ENCODE data around the gene ARHGEF26.

ARHGEF26 gene

GRCh38 chr3:154102225-154102624 lies 19.0 kb upstream of the ARHGEF26 start:
- TF ChIP-seq GATA2 (IDR thresholded peaks at IDR 0.05; ENCODE audit: low read depth, low read length) (no peak), GATA3 (IDR thresholded peaks at IDR 0.05; ENCODE audit: low read depth, low read length) (no peak)

DNA sequence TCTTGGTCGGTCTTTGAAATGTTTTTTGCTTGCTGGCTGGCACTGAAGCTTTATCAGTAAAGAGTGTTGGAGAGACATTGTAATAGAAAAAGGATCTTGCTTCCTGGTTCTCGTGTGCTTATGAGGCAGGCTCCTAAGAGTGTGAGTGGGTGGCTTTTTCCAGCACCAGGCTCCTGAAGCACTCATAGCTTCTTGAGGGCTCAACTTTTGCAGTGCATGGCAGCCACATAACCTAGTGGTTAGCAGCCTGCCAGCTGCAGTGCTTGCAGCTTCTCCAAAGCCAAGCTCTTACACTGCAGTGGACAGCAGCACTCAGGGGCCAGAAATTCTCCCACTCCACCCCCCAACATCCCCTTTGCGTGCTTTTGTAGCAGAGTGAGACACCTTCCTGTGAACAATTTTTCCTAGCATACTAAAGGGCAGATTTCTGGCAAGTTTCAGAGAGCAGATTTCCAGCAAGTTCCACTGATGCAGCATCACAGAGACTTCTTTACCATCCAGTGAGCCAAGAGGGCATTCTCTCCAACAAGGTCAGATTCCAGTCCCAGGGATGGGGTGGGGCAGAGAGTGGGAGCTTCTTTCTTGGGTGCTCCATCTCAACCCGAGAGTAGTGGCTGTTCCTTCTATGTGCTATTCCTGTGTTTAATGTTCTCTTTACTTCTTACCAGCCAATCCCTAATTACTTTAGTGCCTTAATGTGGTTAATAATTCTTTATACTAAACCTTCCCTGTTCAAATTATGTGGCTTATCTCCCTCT lies 15.8 kb upstream of the ARHGEF26 start:
- TF ChIP-seq GATA3 (IDR thresholded peaks at IDR 0.05; ENCODE audit: low read depth, low read length) (no peak), GATA2 (IDR thresholded peaks at IDR 0.05; ENCODE audit: low read depth, low read length) (no peak)

- TF ChIP-seq GATA3 (IDR thresholded peaks at IDR 0.05; ENCODE audit: low read depth, low read length), result no peak
- TF ChIP-seq GATA2 (IDR thresholded peaks at IDR 0.05; ENCODE audit: low read depth, low read length), result no peak
Observed at GRCh38 chr3:154111365-154111935, 9.7 kb upstream of the ARHGEF26 start.

DNA sequence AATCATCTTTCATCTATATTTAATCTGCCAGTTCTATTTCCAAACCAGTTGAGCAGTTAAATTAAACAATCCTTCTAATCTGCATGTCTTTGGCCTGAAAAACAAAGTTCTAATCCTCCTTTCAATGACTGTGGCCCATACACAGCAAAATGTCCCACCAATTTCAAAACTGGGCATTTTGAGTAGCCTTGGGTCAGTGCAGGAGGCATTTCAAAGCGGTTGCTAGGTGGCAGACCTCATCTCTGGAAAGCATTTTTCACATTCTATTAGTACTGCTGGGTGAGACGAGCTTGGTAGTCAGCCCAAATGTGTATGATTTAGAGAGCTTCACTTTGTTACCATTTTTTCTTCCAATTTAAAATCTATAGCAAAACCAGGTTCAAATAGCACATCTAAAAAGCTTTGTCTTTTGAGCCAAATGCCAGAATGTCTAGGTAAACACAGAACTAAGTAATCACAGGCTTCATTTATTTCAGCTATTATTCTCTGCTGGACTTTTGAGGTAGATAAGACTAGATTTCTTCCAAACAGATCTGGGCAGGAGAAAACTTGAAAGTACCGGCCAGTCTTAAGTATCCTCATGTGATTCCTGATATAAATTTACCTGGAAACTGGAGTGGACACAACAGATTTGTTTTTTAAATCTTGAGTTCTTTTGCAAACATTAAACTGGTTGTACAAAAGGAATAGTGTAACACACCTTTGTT lies 8.9 kb upstream of the ARHGEF26 start:
- TF ChIP-seq GATA2 (IDR thresholded peaks at IDR 0.05; ENCODE audit: low read depth, low read length) (no peak), GATA3 (IDR thresholded peaks at IDR 0.05; ENCODE audit: low read depth, low read length) (no peak)

DNA sequence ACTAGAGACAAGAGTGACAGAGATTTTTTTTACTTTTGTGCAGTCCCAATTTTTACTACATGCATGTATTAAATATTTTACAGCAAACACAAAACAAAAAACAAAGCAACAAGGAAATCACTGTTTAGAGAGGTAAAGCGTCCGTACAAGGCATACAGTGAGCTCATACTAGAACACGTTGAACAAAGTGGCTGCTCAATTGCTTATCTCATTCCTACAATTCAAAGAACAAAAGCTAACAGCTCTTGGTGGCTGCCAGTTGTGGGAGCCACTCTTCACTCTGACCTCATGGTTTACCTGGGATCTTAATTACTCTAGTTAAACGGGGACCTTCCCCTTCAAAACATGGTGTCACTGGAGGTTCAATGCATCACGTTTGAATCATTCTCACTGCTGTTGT lies 7.6 kb upstream of the ARHGEF26 start:
- TF ChIP-seq GATA2 (IDR thresholded peaks at IDR 0.05; ENCODE audit: low read depth, low read length), result no peak
- TF ChIP-seq GATA3 (IDR thresholded peaks at IDR 0.05; ENCODE audit: low read depth, low read length), result no peak

DNA sequence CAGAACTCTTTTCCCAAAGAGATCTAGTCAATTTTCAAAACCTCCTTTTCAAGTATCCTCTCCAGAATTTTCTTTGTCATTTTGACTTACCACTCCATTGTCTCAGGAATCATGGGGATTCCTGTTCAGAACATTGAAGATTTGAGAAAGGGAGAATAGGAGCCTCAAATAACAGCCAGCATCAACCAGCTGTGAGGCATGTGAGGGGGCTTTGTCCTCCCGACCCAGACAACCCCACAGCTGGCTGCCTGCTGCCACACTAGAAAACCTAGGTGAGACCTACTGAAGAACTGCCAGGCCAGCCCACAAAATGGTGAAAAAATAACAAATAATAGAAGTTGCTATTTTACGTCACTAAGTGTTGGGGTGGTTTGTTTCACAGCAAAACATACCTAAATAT lies 5.9 kb upstream of the ARHGEF26 start:
- TF ChIP-seq GATA3 (IDR thresholded peaks at IDR 0.05; ENCODE audit: low read depth, low read length) (no peak), GATA2 (IDR thresholded peaks at IDR 0.05; ENCODE audit: low read depth, low read length) (no peak)

DNA sequence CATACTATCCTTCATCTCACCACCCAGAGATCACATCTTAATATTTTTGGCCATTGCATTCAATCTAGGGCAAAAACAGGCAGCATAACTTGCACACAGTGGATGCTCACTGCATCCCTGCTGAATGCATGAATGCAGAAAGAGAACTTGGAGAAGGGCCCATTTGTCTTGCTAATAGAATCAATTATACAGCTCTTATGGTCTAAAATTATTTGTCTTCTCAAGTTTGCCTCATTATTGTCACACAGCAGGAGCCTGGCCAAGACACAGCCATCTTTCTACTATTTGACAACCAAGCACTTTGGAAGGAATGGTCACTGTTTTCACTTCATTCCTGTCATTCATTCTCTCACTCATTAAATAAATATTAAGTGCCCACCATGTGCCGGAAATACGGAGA lies 1.2 kb upstream of the ARHGEF26 start:
- TF ChIP-seq GATA2 (IDR thresholded peaks at IDR 0.05; ENCODE audit: low read depth, low read length), result no peak
- no peak for TF ChIP-seq GATA3 (IDR thresholded peaks at IDR 0.05; ENCODE audit: low read depth, low read length)

- TF ChIP-seq GATA3 (IDR thresholded peaks at IDR 0.05; ENCODE audit: low read depth, low read length), result no peak
- no peak for TF ChIP-seq GATA2 (IDR thresholded peaks at IDR 0.05; ENCODE audit: low read depth, low read length)
Observed at GRCh38 chr3:154121701-154122551, 736 bp downstream of the ARHGEF26 start.

GRCh38 chr3:154122552-154122911 lies 1.3 kb downstream of the ARHGEF26 start:
- no peak for TF ChIP-seq GATA2 (IDR thresholded peaks at IDR 0.05; ENCODE audit: low read depth, low read length)
- TF ChIP-seq GATA3 (IDR thresholded peaks at IDR 0.05; ENCODE audit: low read depth, low read length), result no peak

DNA sequence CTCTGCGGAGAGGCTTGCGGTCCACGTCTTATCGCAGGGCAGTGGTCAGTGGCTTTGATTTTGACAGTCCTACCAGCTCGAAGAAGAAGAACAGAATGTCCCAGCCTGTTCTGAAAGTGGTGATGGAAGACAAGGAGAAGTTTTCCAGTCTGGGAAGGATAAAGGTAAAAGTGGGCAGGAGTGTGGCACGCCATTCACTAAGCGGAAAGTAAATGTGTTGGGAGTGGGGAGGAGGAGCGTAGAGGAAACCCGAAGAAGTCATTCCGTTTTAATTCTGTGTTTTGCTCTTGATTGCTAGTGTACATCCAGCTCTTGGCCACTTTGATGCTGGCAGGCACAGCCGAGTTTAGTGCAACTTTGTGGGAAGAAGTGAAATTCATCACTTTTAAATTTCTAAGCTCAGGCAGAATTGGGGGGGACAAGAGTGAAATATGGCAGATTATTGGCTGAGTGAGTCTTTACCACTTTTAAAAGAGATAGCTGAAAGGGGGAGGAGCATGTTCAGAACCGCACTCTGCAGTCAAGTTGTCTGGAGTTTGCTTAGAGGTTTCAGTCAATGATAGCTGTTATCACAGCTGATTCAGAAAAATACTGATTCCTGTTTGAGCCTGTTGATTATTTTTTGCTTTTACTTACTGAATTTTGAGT lies 1.8 kb downstream of the ARHGEF26 start:
- TF ChIP-seq GATA2 (IDR thresholded peaks at IDR 0.05; ENCODE audit: low read depth, low read length) (no peak), GATA3 (IDR thresholded peaks at IDR 0.05; ENCODE audit: low read depth, low read length) (no peak)

DNA sequence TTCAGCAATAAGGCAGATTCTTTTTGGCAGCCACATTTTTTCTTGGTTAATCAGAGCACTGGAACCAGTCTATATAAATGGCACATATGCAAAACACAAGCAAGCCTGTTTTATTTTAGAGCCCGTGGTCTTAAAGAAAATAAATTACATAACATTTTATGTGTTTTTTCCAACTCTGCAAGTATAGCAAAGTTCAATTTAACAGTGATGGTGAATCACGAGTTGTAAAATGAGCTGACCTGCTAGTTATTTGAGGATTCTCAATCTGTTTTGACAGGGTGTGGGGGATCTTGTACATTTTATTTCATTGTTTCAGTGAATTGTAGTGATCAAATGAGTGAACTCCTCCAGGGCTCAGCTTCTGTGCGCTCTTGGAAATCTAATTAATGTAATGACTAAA lies 2.7 kb downstream of the ARHGEF26 start:
- TF ChIP-seq GATA2 (IDR thresholded peaks at IDR 0.05; ENCODE audit: low read depth, low read length), result no peak
- TF ChIP-seq GATA3 (IDR thresholded peaks at IDR 0.05; ENCODE audit: low read depth, low read length), result no peak

DNA sequence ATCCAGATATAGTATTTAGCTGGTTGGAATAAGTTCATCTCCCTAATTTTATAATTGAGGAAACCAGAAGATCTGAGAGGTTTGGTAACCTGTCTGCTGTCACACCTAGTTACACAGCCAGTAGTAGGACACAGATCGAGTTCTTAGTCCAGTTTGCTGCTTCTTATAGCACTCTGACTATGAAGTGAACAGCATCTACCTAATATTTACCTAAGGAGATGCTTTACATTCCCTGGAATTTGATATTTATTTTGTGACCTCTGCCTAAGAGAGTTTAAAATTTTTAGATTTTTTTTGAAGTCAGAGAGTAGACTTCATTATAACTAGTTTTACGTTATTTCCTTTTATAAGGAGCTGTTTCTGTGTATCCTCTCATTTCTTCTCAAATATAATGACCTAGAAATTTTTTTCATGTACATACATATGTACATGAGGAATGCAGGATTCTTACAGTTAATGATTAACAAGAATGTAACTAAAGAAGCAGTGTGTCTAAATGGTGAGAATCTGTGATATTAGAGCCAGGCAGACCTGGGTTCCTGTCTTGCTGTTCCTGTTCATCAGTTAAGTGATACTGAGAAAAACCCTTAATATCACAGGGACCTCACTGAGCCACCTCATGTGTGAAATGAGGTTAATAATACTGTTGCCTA lies 4.3 kb downstream of the ARHGEF26 start:
- no peak for TF ChIP-seq GATA2 (IDR thresholded peaks at IDR 0.05; ENCODE audit: low read depth, low read length)
- no peak for TF ChIP-seq GATA3 (IDR thresholded peaks at IDR 0.05; ENCODE audit: low read depth, low read length)

DNA sequence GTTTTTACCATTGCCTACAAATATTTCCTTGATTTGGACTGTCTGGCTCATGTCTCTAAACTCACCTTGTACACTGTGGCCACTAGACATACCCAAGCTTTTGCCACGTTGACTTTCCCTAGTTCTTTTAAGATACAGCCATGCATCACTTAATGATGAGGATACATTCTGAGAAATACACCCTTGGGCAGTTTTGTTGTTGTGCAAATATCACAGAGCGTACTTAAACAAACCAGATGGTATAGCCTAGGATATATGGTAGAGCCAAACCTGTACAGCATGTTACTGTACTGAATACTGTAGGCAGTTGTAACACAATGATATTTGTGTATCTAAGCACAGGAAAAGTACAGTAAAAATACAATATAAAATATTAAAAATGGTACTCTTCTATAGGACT lies 5.5 kb downstream of the ARHGEF26 start:
- TF ChIP-seq GATA2 (IDR thresholded peaks at IDR 0.05; ENCODE audit: low read depth, low read length) (no peak), GATA3 (IDR thresholded peaks at IDR 0.05; ENCODE audit: low read depth, low read length) (no peak)

All from SH-SY5Y (cell line).